ENCODE data around the gene TMUB1.
A peak's percentile ranks its signal among the peaks of the same experiment; 100 is the strongest.

TMUB1 gene

GRCh38 chr7:151103973-151104372 lies 20.7 kb upstream of the TMUB1 start:
- DNase-seq (ENCODE audit: low read depth), result no peak

GRCh38 chr7:151102991-151103390 lies 19.7 kb upstream of the TMUB1 start:
- DNase-seq (ENCODE audit: low read depth), result no peak

GRCh38 chr7:151101621-151102396 lies 18.5 kb upstream of the TMUB1 start:
- no peak for DNase-seq (ENCODE audit: low read depth)

- no peak for DNase-seq (ENCODE audit: low read depth)
These were observed 17.6 kb upstream of the TMUB1 start for GRCh38 chr7:151100921-151101320.

GRCh38 chr7:151099486-151100211 lies 16.4 kb upstream of the TMUB1 start:
- DNase-seq (ENCODE audit: low read depth), result no peak

GRCh38 chr7:151095828-151096475 lies 12.7 kb upstream of the TMUB1 start:
- DNase-seq (ENCODE audit: low read depth), result no peak

- DNase-seq (ENCODE audit: low read depth), result no peak
These were observed 12.0 kb upstream of the TMUB1 start for GRCh38 chr7:151095123-151095797.

- DNase-seq (ENCODE audit: low read depth), result no peak
These were observed 11.4 kb upstream of the TMUB1 start for GRCh38 chr7:151094675-151095074.

- DNase-seq (ENCODE audit: low read depth), result no peak
These were observed 10.5 kb upstream of the TMUB1 start for GRCh38 chr7:151093748-151094147.

- no peak for DNase-seq (ENCODE audit: low read depth)
These were observed 8.7 kb upstream of the TMUB1 start for GRCh38 chr7:151091988-151092387.

GRCh38 chr7:151091431-151091830 lies 8.1 kb upstream of the TMUB1 start:
- DNase-seq (ENCODE audit: low read depth), result no peak

- DNase-seq (ENCODE audit: low read depth), result no peak
These were observed 7.7 kb upstream of the TMUB1 start for GRCh38 chr7:151091003-151091402.

GRCh38 chr7:151089893-151090730 lies 6.8 kb upstream of the TMUB1 start:
- DNase-seq (ENCODE audit: low read depth), result no peak

GRCh38 chr7:151088856-151089699 lies 5.8 kb upstream of the TMUB1 start:
- DNase-seq (ENCODE audit: low read depth), result no peak

GRCh38 chr7:151088019-151088855 lies 4.9 kb upstream of the TMUB1 start:
- no peak for DNase-seq (ENCODE audit: low read depth)

GRCh38 chr7:151087245-151088018 lies 4.1 kb upstream of the TMUB1 start:
- DNase-seq (ENCODE audit: low read depth), result no peak

- no peak for DNase-seq (ENCODE audit: low read depth)
These were observed 3.5 kb upstream of the TMUB1 start for GRCh38 chr7:151086802-151087244.

- peak; percentile 58 for DNase-seq (ENCODE audit: low read depth)
These were observed 2.7 kb upstream of the TMUB1 start, which contains the start of gene AGAP3 for GRCh38 chr7:151085691-151086620. TSS of gene AGAP3 (plus strand) at chr7:151086475. CDS start at chr7:151086742, 267 bp downstream.

Data from T-helper 22 cell (primary cell).